SK-N-MC (cell line): ENCODE data around the gene PPP1R1B.

Source experiments
- DNase-seq: peaks from one replicate; pipeline ENCODE4 v3.0.0-alpha.2; 2011; ENCODE audit warnings: low read depth, low spot score
- H3K27ac ChIP-seq: fragments of 200-600 bp; sonication (generic); 2 replicates; pipeline ENCODE4 v1.5.1; 2016; ENCODE audit warnings: mixed run types
- H3K36me3 ChIP-seq: fragments of 200-600 bp; sonication (generic); 2 replicates; pipeline ENCODE4 v1.6.1; 2017; ENCODE audit warnings: antibody characterized with exemption, low read length, mixed read lengths; ENCODE audit not compliant: insufficient read depth
- H3K4me3 ChIP-seq: fragments of 200-600 bp; sonication (generic); 2 replicates; pipeline ENCODE4 v1.5.1; 2016
- H3K9ac ChIP-seq: fragments of 200-600 bp; sonication (generic); 2 replicates; pipeline ENCODE4 v1.8.0; 2017; ENCODE audit warnings: mixed run types, mixed read lengths; ENCODE audit not compliant: insufficient read length
- H3K9me3 ChIP-seq: fragments of 200-600 bp; sonication (generic); 2 replicates; pipeline ENCODE4 v1.6.1; 2017; ENCODE audit warnings: low read depth, mild to moderate bottlenecking, antibody characterized with exemption, low read length, moderate library complexity, mixed read lengths
- EZH2 ChIP-seq: fragments of 200-600 bp; sonication (generic); IDR thresholded peaks from one replicate; pipeline ENCODE4 v1.6.1; 2017; ENCODE audit warnings: antibody characterized with exemption
- FOXP2 ChIP-seq: optimal IDR thresholded peaks from 2 replicates; pipeline ENCODE3; 2011; ENCODE audit warnings: mild to moderate bottlenecking, moderate library complexity; ENCODE audit not compliant: insufficient read depth; ENCODE audit errors: extremely low read length, control extremely low read depth
- POLR2AphosphoS5 ChIP-seq: IDR thresholded peaks from 2 replicates; pipeline ENCODE4 v1.6.1; 2012; ENCODE audit warnings: mild to moderate bottlenecking, low read depth, low read length, borderline replicate concordance

The PPP1R1B gene

DNA sequence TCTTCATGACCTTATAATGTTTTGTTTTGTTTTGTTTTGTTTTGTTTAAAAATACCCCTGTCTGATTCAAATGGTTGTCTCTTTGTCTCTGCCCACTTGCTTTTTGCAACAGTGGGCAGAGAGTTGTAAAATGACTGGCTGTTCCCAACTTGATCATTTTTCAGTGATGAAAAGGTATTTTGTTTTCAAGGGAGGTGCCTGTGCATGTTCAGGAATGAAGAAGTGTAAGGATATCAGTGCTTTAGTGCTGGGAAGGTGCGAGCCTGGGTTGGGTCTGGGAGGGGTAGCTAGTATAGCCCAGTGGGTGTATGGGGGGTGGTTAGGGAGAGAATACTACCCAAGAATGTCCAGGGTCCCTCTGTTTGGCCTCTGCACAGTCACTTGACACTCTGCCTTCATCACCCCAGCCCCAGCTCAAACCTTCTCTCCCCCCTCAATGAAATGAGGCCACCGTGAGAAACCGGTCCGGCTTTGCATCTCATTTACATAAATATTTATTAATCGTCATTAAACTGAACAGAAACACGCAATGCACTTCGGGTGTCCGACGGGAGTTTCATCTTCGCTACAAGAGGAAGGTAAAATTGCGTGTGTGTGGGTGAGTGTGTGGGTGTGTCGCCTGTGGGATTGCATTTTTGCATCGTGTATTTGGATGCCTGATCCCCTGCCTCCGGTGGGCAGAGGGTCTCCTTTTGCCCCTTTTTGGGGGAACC, 23.3 kb upstream of the PPP1R1B start:
- H3K9me3 ChIP-seq, result no peaks in the 10 kb centered on the region
- TF ChIP-seq EZH2 (no peak), FOXP2 (no peak)
- H3K4me3 ChIP-seq, result no peak overlapping the region
- no peaks in the 10 kb centered on the region for H3K36me3 ChIP-seq
- no peak overlapping the region for H3K9ac ChIP-seq
- no peak for DNase-seq
- no peak overlapping the region for H3K27ac ChIP-seq

DNA sequence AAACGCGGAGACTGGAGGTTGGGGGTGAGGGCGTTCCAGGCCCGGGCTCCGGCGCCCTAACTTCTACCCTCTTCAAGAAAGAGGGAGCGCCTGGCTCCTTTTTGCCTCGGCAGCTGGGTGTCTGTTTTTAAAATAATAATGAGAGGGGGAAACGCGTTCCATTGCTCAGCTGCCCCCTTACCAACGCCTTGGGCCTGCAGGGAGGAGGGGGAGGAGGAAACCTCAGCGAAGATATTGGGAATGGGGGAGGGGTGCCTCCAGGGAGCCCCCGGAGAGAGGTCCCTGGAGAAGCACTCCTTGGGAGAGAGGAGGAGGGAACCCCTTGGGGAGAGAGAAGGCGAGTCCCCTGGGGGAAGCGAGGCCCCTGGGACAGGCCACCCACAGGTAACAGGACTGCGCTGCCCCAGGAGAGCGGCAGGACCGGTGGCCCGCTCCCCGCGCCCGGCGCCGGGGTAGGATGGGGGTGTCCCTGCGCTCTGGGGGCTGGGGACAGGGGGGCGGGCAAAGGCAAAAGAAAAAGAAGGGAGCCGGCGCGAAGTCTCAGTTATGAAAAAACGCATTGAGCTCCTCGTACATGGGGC, 21.8 kb upstream of the PPP1R1B start:
- DNase-seq, result no peak
- Histone ChIP-seq H3K36me3 (no peaks in the 10 kb centered on the region), H3K4me3 (peak overlapping the region; percentile 69), H3K9ac (no peak overlapping the region), H3K9me3 (no peaks in the 10 kb centered on the region), H3K27ac (no peak overlapping the region)
- no peak for TF ChIP-seq FOXP2
- no peak for TF ChIP-seq POLR2AphosphoS5
- TF ChIP-seq EZH2, result no peak

DNA sequence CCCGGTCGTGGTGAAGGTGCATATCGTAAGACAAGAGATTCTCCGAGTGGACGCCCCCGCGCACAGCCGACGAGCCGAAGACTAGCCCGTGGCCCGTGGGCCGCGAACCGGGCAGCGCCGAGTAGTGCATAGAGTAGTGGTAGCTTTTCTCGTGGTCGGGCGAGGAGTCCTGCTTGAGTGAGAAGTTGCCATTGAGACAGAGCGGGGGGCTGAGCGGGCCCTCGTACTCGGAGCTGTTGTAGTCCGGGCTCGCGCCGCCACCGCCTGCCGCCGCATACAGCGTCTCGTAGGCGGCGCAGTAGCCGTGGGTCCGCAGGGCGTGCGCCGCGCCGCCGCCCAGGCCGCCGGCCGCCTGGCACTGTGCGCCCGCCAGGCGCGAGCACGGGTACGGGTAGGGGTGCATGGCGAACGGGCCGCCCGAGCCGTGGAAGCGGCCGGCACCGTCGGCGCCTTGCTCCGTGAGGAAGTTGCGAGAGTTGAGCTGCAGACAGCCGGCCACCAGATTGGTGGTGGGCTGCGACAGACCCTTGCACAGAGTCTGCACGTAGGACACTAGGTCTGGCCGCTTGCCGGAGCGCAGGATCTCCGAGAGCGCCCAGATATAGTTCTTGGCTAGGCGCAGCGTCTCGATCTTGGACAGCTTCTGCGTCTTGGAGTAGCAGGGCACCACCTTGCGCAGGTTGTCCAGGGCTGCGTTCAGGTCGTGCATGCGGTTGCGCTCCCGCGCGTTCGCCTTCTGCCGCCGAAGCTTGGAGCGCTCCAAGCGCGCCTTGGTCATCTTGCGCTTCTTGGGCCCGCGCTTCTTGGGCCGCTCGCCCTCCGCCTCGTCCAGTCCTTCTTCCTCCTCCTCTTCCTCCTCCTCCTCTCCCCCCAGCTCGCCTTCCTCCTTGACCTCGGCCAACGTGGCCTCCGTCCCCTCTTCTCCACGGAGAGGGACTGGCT, 21.0 kb upstream of the PPP1R1B start:
- H3K4me3 ChIP-seq, result peak overlapping the region; percentile 69
- H3K9ac ChIP-seq, result no peak overlapping the region
- H3K36me3 ChIP-seq, result no peaks in the 10 kb centered on the region

DNA sequence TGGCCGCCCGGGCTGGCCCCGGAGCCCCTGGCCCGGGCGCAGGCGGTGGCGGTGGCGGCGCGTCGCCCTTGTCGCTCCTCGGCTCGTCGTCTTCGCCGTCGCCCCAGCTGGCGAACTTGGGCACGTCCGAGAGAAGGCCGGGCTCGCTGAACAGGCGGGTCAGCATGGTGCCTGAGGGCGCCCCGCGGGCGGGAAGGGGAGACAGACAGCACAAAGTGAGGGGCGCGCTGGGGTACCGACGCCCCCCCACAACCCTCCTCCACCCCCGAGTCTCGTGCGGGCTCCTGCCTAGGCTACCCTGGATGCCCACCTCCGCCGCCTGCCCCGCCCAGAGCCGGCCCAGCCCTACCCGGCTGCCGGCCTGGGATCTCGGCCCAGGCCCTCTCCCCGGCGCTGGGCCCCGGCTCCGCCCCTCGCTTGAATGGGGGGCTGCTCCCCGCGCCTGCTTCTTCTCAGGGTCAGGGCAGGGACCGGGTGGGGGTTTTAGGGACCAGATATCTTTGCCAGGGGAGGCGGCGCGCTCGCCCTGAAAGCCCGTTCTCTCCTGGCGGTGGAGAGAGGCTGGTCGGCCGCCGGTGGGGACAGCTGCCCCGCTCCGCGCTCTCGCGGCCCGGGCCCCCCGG, 20.2 kb upstream of the PPP1R1B start:
- peak overlapping the region; percentile 69 for H3K4me3 ChIP-seq
- no peaks in the 10 kb centered on the region for H3K9me3 ChIP-seq
- no peak overlapping the region for H3K27ac ChIP-seq
- H3K36me3 ChIP-seq, result no peaks in the 10 kb centered on the region
- H3K9ac ChIP-seq, result no peak overlapping the region
- TF ChIP-seq EZH2 (no peak), POLR2AphosphoS5 (no peak), FOXP2 (no peak)
- no peak for DNase-seq

More for the DNA sequence above, 21.0 kb upstream of the PPP1R1B start:
- TF ChIP-seq EZH2, result no peak
- no peak for TF ChIP-seq FOXP2
- TF ChIP-seq POLR2AphosphoS5, result no peak
- DNase-seq, result no peak
- no peaks in the 10 kb centered on the region for H3K9me3 ChIP-seq
- H3K27ac ChIP-seq, result no peak overlapping the region

DNA sequence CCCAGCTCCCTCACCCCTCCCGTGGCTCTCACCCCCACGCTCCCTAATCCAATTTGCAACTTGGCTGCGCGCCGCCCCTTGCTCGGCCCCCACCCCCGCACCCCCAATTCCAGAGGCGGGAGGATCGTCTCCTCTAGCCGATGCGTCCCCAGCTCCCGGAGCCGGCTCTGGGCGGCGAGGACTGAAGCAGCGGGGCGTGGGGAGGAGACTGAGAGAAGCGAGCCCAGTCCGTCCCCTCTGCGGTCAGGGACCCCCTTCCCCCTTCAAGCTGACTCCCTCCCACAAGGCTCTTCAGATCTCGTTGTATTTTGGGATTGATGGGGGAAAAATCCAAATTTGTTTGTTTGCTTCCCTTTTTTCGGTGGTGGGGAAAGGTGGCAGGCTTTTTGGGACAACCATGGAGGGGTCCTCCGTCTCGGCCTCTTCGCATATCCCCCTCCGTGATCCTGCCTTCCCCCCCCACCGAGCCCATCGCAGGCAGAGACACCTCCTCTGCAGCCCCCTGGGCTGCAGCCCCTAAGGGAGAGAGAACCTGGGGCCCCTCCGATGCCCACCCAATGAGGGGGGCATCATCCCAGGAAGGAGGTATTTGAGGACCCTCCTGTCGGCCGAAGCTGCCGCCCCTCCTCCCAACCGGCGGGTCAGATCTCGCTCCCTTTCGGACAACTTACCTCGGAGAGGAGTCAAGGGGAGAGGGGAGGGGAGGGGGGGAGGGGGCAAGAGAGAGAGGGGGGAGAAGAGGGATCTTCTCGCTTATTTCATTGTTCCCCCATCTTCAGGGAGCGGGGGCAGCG, 19.5 kb upstream of the PPP1R1B start:
- H3K27ac ChIP-seq, result no peak overlapping the region
- no peak overlapping the region for H3K9ac ChIP-seq
- no peak for DNase-seq
- peak overlapping the region; percentile 69 for H3K4me3 ChIP-seq
- H3K36me3 ChIP-seq, result no peaks in the 10 kb centered on the region
- TF ChIP-seq FOXP2, result no peak
- TF ChIP-seq EZH2, result peak; percentile 82
- TF ChIP-seq POLR2AphosphoS5, result no peak
- H3K9me3 ChIP-seq, result no peaks in the 10 kb centered on the region

DNA sequence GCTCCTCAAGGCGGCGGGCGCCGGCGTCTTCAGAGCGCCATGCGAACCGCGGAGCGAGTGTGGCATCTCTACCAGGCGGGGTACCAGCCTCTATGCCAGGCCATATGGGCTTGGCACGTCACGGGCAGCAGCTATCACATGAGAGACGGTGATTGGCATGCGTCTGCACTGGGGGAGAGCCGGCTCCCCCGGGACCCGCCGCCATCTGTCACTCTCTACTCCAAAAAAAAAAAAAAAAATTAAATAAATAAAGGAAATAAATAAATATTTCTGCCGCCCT, 19.0 kb upstream of the PPP1R1B start, which contains the start of gene NEUROD2:
NEUROD2 (minus strand) TSS at position 70 of the 280 bp plus-strand sequence. CDS start 1,321 bp downstream, outside the sequence.
- no peak for DNase-seq
- no peaks in the 10 kb centered on the region for H3K9me3 ChIP-seq
- no peak within 1 kb of the TSS for H3K9ac ChIP-seq
- H3K27ac ChIP-seq, result no peak within 1 kb of the TSS
- H3K4me3 ChIP-seq, result peak within 1 kb of the TSS; percentile 69
- H3K36me3 ChIP-seq, result no peaks in the 10 kb centered on the region
- TF ChIP-seq POLR2AphosphoS5 (no peak), EZH2 (no peak), FOXP2 (no peak)

DNA sequence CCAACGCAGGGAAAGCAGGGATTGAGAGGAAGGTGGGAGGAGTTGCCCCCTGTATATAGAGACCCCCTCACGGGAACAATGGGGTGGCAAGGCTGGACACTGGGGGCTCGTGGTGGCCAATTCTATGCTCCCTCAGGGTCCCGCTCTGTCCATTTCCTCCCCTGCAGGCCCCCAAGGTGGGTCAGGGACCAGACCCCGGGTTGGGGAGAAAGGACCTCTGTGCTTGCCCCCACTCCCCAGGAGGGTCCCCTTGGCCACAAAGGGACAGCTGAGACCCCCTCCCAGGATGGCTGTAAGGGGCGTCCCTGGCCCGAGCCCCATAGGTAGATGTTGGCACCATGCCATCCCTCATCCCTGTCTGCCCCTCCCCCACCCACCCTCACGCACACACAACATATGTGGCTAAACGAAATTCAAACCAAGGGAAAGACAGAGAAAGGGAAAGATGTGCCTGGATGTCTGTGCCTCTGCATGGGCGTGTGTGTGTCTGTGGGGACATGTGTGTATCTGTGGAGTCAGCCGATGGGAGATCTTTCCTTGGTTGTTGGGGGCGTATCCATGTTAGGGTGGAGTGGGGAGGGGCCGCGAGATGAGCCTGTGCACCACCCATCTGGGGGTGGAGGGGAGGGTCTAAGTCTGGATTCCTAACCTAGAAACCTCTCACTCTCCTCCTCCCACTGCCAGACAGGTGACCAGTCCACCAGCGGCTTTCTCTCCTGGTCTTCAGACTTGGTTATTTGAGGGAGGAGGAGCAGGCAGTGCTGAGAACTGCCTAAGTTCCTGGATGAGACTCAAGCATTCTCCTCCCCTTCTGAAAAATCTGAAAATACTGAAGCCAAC, 18.4 kb upstream of the PPP1R1B start:
- Histone ChIP-seq H3K9ac (no peak overlapping the region), H3K4me3 (no peak overlapping the region), H3K36me3 (no peaks in the 10 kb centered on the region), H3K27ac (no peak overlapping the region), H3K9me3 (no peaks in the 10 kb centered on the region)
- DNase-seq, result no peak
- TF ChIP-seq EZH2 (no peak), POLR2AphosphoS5 (no peak), FOXP2 (no peak)
